ENCODE results near the gene SYNPO2L. TPM values are rescaled to one million over a fixed set of nuclear protein-coding genes. Genes with fewer than 3 reads are reported as not detected.

The SYNPO2L gene
- total and polyA plus RNA-seq, 9 of the 15 experiments (the other 6 are each of a cell fraction or from before 2014, with no cell fraction given), result 0.03 to 0.07 TPM; not detected in 7

DNA sequence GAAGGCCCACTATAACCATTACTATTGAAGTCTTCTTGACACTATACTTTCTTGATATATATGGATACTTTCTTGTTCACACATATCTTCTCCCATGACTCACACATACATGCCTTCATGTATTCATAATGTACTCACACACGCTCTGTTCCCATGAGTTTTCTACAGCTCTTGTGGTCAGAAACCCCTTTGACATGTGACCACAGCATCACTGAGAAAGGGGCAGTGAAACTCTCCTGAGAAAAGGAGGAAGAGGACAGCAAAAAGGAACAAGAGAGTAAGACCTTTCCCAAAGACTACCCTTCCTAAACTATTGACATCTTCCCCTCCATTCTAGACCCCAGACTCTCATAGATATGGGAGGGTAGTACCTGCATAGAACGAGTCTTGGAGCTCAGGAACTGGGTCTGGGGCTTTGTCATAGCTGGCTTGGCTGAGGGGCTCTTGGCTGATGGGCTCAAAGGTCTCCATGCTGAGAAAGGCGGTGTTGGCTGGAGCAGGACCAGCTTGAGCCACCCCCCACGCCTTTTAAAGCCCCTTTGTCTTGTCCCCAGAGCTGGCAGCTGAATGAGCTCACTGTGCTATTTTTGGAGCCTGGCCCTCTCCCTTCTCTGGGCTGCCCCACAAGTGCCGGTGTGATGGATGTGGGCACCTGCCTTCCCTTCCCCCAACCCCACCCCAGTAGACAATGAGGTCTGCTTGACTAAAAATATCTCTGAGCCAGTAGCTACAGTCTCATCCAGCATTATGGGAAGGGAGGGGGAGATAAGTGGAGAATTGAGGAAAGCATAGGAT, 5.1 kb downstream of the SYNPO2L start (continued):
- TF ChIP-seq, protein P1, sequence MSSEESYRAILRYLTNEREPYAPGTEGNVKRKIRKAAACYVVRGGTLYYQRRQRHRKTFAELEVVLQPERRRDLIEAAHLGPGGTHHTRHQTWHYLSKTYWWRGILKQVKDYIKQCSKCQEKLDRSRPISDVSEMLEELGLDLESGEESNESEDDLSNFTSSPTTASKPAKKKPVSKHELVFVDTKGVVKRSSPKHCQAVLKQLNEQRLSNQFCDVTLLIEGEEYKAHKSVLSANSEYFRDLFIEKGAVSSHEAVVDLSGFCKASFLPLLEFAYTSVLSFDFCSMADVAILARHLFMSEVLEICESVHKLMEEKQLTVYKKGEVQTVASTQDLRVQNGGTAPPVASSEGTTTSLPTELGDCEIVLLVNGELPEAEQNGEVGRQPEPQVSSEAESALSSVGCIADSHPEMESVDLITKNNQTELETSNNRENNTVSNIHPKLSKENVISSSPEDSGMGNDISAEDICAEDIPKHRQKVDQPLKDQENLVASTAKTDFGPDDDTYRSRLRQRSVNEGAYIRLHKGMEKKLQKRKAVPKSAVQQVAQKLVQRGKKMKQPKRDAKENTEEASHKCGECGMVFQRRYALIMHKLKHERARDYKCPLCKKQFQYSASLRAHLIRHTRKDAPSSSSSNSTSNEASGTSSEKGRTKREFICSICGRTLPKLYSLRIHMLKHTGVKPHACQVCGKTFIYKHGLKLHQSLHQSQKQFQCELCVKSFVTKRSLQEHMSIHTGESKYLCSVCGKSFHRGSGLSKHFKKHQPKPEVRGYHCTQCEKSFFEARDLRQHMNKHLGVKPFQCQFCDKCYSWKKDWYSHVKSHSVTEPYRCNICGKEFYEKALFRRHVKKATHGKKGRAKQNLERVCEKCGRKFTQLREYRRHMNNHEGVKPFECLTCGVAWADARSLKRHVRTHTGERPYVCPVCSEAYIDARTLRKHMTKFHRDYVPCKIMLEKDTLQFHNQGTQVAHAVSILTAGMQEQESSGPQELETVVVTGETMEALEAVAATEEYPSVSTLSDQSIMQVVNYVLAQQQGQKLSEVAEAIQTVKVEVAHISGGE (CRISPR knock-in tag; IDR thresholded peaks at IDR 0.05), result 0 out of 6 replicates have a peak, but pooled peaks of 1 of the 3 experiments have one; percentile 30
- TF ChIP-seq, protein P2, sequence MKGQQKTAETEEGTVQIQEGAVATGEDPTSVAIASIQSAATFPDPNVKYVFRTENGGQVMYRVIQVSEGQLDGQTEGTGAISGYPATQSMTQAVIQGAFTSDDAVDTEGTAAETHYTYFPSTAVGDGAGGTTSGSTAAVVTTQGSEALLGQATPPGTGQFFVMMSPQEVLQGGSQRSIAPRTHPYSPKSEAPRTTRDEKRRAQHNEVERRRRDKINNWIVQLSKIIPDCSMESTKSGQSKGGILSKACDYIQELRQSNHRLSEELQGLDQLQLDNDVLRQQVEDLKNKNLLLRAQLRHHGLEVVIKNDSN (CRISPR knock-in tag; IDR thresholded peaks at IDR 0.05), result peak; percentile 22; the same call in 1 of the 2 replicates
- peak; percentile 60; the same call in 1 of the 2 replicates for TF ChIP-seq MEF2A (IDR thresholded peaks at IDR 0.05; ENCODE audit: control insufficient read depth, low read depth, low read length)
